Femur (tissue), 1 donor: ENCODE measurements around the gene WDR89.
"Not testable (repeated sequence)": the region's sequence is repeated elsewhere in the genome, so short reads cannot be mapped to it uniquely, and the experiment has no call there.

ENCODE experiments used
- DNase-seq: peaks from one replicate; pipeline ENCODE4 v3.0.0-alpha.2; 2017

WDR89 gene

GRCh38 chr14:63594455-63595372 lies 47.0 kb downstream of the WDR89 start:
- no peak for DNase-seq

- DNase-seq, result not testable (repeated sequence)
Observed at GRCh38 chr14:63583046-63583445, 58.6 kb downstream of the WDR89 start.

- DNase-seq, result no peak
Observed at GRCh38 chr14:63581491-63581890, 60.2 kb downstream of the WDR89 start.

GRCh38 chr14:63578300-63578699 lies 63.4 kb downstream of the WDR89 start:
- no peak for DNase-seq

GRCh38 chr14:63573581-63573980 lies 68.1 kb downstream of the WDR89 start:
- no peak for DNase-seq

GRCh38 chr14:63565448-63565847 lies 76.2 kb downstream of the WDR89 start:
- no peak for DNase-seq

GRCh38 chr14:63564318-63564717 lies 77.4 kb downstream of the WDR89 start:
- no peak for DNase-seq

- DNase-seq, result no peak
Observed at GRCh38 chr14:63563370-63564026, 78.2 kb downstream of the WDR89 start.

GRCh38 chr14:63562405-63562804 lies 79.3 kb downstream of the WDR89 start:
- DNase-seq, result no peak

GRCh38 chr14:63555572-63555971 lies 86.1 kb downstream of the WDR89 start:
- DNase-seq, result no peak

GRCh38 chr14:63551332-63551731 lies 90.3 kb downstream of the WDR89 start:
- DNase-seq, result no peak

- DNase-seq, result no peak
Observed at GRCh38 chr14:63547798-63548335, 93.8 kb downstream of the WDR89 start.
